ENCODE measurements around the gene TSPAN11. TPM values are rescaled to one million over a fixed set of nuclear protein-coding genes. Genes with fewer than 3 reads are reported as not detected.

Gene TSPAN11
- total RNA-seq, 1 donor from 2014 or later = 2.5 TPM

GRCh38 chr12:30980955-30981662, 54.6 kb downstream of the TSPAN11 start:
- TF ChIP-seq CTCF (IDR thresholded peaks at IDR 0.05) (no peak), POLR2A (IDR thresholded peaks at IDR 0.05) (no peak), POLR2AphosphoS5 (IDR thresholded peaks at IDR 0.05; ENCODE audit: insufficient read depth in 1 of 2, low read depth in 1 of 2) (no peak)

GRCh38 chr12:30982413-30982812, 55.9 kb downstream of the TSPAN11 start:
- Histone ChIP-seq H3K36me3 (no peaks in the 10 kb centered on the region), H3K27me3 (no peaks in the 10 kb centered on the region), H3K4me1 (peaks cover 18% of the 10 kb centered on the region), H3K9me3 (no peaks in the 10 kb centered on the region), H3K4me3 (no peak overlapping the region), H3K27ac (no peak overlapping the region)
- intact Hi-C loops (cut with DNase I) = loop anchor here (10.0 kb wide), 1 partner anchor 128 kb away; no protein-coding TSS in a partner anchor
- DNase-seq (ENCODE audit: extremely low spot score in 2 of 2) = no peak
- TF ChIP-seq CTCF (IDR thresholded peaks at IDR 0.05) (no peak), POLR2AphosphoS5 (IDR thresholded peaks at IDR 0.05; ENCODE audit: insufficient read depth in 1 of 2, low read depth in 1 of 2) (no peak), POLR2A (IDR thresholded peaks at IDR 0.05) (no peak)

More at GRCh38 chr12:30980955-30981662, 54.6 kb downstream of the TSPAN11 start:
- Histone ChIP-seq H3K4me3 (no peak overlapping the region), H3K27ac (no peak overlapping the region), H3K4me1 (peaks cover 21% of the 10 kb centered on the region), H3K27me3 (no peaks in the 10 kb centered on the region), H3K9me3 (no peaks in the 10 kb centered on the region), H3K36me3 (no peaks in the 10 kb centered on the region)
- no peak for DNase-seq (ENCODE audit: extremely low spot score in 2 of 2)
- intact Hi-C loops (cut with DNase I) = loop anchor here (10.0 kb wide), 1 partner anchor 126 kb away; no protein-coding TSS in a partner anchor

DNA sequence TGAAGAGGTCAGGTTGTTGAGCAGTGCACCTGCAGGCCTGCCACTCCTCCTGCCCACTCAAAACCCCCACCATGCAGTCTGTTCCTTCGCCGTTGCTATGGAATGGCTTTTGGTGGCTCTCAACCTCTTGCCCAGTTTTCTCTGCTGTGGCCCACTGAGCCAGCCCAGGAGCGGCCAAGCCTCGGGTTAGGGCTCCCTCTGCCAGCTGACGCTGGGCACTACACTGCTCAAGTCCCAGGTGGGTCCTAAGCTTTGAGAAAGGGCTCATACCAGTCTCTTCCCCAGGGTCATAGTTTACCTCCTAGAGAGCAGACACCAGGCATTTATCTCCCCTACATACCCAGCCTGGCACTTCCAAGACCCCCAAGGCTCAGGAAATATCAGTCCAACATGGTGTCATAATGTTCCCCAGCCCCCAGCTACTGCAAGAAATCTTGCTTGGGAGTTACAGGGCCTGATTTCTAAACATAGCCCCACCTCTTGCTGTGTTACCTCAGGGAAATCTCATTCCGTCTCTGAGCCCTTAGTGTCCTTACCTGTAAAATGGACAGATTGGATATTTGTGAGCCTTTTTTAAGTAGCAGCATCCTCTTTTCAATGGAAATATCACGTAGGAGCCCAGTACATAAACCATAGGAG, 59.4 kb downstream of the TSPAN11 start:
- no peak for DNase-seq (ENCODE audit: extremely low spot score in 2 of 2)
- no peaks in the 10 kb centered on the region for H3K36me3 ChIP-seq
- intact Hi-C loops (cut with DNase I) = loop anchor here (10.0 kb wide), 1 partner anchor 131 kb away; no protein-coding TSS in a partner anchor

DNA sequence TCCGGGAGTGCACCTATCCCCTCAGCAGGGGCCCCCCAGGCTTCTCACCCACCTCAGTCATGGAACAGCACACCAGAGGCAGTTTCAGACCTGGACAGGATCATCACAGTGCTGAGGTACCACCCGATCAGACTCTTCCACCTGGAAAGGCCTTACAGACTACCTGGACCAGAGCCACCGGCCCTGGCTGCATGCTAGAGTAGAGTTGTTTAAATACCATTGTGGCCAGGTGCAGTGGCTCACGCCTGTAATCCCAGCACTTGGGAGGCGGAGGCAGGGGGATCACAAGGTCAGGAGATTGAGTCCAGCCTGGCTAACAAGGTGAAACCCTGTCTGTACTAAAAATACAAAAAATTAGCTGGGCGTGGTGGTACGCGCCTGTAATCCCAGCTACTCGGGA, 61.5 kb downstream of the TSPAN11 start:
- Histone ChIP-seq H3K9me3 (no peaks in the 10 kb centered on the region), H3K27ac (no peak overlapping the region), H3K27me3 (no peaks in the 10 kb centered on the region), H3K4me3 (no peak overlapping the region), H3K4me1 (no peaks in the 10 kb centered on the region), H3K36me3 (no peaks in the 10 kb centered on the region)
- DNase-seq (ENCODE audit: extremely low spot score in 2 of 2) = no peak
- intact Hi-C loops (cut with DNase I) = loop anchor here (10.0 kb wide), 1 partner anchor 133 kb away; no protein-coding TSS in a partner anchor
- no peak for TF ChIP-seq CTCF (IDR thresholded peaks at IDR 0.05)
- no peak for TF ChIP-seq POLR2AphosphoS5 (IDR thresholded peaks at IDR 0.05; ENCODE audit: insufficient read depth in 1 of 2, low read depth in 1 of 2)
- no peak for TF ChIP-seq POLR2A (IDR thresholded peaks at IDR 0.05)

More for the DNA sequence above, 59.4 kb downstream of the TSPAN11 start:
- Histone ChIP-seq H3K9me3 (no peaks in the 10 kb centered on the region), H3K4me1 (no peaks in the 10 kb centered on the region), H3K27me3 (no peaks in the 10 kb centered on the region), H3K4me3 (no peak overlapping the region), H3K27ac (no peak overlapping the region)
- TF ChIP-seq CTCF (IDR thresholded peaks at IDR 0.05) (peak in 1 of 3 experiments; percentile 55), POLR2A (IDR thresholded peaks at IDR 0.05) (no peak)
